Activated CD4-positive, alpha-beta memory T cell treated with anti-CD3 and anti-CD28 coated beads for 36 hours (primary cell): ENCODE data around the gene TRAPPC8. TPM values are rescaled to one million over a fixed set of nuclear protein-coding genes. Genes with fewer than 3 reads are reported as not detected.
"Not testable (repeated sequence)": the region's sequence is repeated elsewhere in the genome, so short reads cannot be mapped to it uniquely, and the experiment has no call there.

ENCODE experiments used
- CTCF ChIA-PET: fragments of 350-600 bp; sonication (Branson Sonifier 250); formaldehyde crosslinking; loops from one replicate; lab custom pipeline; 2021; ENCODE audit warnings: antibody characterized with exemption, inconsistent platforms; lab: Charles Lee
- POLR2A ChIA-PET: fragments of 350-600 bp; sonication (Branson Sonifier 250); formaldehyde crosslinking; loops from one replicate; lab custom pipeline; 2021; ENCODE audit warnings: antibody characterized with exemption; lab: Charles Lee
- DNase-seq: peaks from one replicate; pipeline ENCODE4 v3.0.0-alpha.2; 2020
- H3K27ac Mint-ChIP-seq: one replicate; pipeline ENCODE4 v1.8.0; 2021; ENCODE audit warnings: mixed read lengths
- H3K27me3 Mint-ChIP-seq: one replicate; pipeline ENCODE4 v1.8.0; 2021; ENCODE audit warnings: mixed read lengths
- H3K36me3 Mint-ChIP-seq: one replicate; pipeline ENCODE4 v1.8.0; 2021; ENCODE audit warnings: mixed read lengths
- H3K4me1 Mint-ChIP-seq: one replicate; pipeline ENCODE4 v1.8.0; 2021; ENCODE audit warnings: low read depth, mixed read lengths
- H3K4me3 Mint-ChIP-seq: one replicate; pipeline ENCODE4 v1.8.0; 2021; ENCODE audit warnings: mild to moderate bottlenecking, mixed read lengths
- H3K9me3 Mint-ChIP-seq: one replicate; pipeline ENCODE4 v1.8.0; 2021; ENCODE audit warnings: mixed read lengths
- intact Hi-C: fragments of 100-400 bp; cut with micrococcal nuclease; formaldehyde crosslinking; loops from one replicate; pipeline ENCODE4 v1.15.1; 2023
- total RNA-seq, 2 experiments: library from RNA; stranded (reverse); gene quantifications; one replicate each; pipeline ENCODE4 v1.2.3, GENCODE V29; 2021

Gene TRAPPC8
- total RNA-seq, 2 experiments from 2014 or later: 30.4 to 34.2 TPM

- Mint-ChIP-seq H3K4me1 (peaks cover 36% of the 10 kb centered on the region), H3K27me3 (no peaks in the 10 kb centered on the region), H3K4me3 (peak overlapping the region; percentile 100), H3K9me3 (no peaks in the 10 kb centered on the region), H3K36me3 (peaks cover 4% of the 10 kb centered on the region), H3K27ac (no peak overlapping the region)
- POLR2A ChIA-PET: interaction anchor here (1.0 to 3.4 kb wide), 5 partner anchors 10 to 151 kb away, joined by 3 to 38 read pairs (median 3); partner anchors contain the start of genes RNF125 and RNF138
- no peak for DNase-seq
- CTCF ChIA-PET: interaction anchor here (1.3 to 3.5 kb wide), 5 partner anchors 36 to 530 kb away, joined by 3 to 18 read pairs (median 11); partner anchors contain the start of genes GAREM1 and RNF125
- intact Hi-C loops: no loop called here
Measured at GRCh38 chr18:31941010-31941809, 1.7 kb downstream of the TRAPPC8 start.

GRCh38 chr18:31934773-31935172 is 8.2 kb downstream of the TRAPPC8 start:
- POLR2A ChIA-PET, intact Hi-C loops, H3K27ac Mint-ChIP-seq, H3K9me3 Mint-ChIP-seq, H3K27me3 Mint-ChIP-seq, H3K4me3 Mint-ChIP-seq, CTCF ChIA-PET, DNase-seq, H3K36me3 Mint-ChIP-seq: not testable (repeated sequence)
- H3K4me1 Mint-ChIP-seq: peaks cover 14% of the 10 kb centered on the region

DNA sequence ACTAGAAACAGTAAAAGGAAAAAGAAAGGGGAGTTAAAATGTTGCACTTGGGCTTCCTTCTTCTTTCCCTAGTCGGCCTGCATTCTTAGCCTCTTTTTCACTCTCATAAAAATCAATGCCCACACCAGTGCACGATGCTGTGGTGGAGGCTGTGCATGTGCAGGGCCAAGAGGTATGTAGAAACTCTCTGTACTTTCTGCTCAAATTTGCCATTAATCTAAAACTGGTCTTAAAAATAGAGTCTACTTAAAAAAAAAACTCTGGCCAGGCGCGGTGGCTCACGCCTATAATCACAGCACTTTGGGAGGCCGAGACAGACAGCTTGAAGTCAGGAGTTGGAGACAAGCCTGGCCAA is 11.1 kb downstream of the TRAPPC8 start:
- Mint-ChIP-seq H3K4me1 (no peaks in the 10 kb centered on the region), H3K9me3 (no peaks in the 10 kb centered on the region), H3K36me3 (peaks cover 5% of the 10 kb centered on the region), H3K27ac (no peak overlapping the region), H3K27me3 (no peaks in the 10 kb centered on the region), H3K4me3 (no peak overlapping the region)
- ChIA-PET POLR2A (interaction anchor here (1.0 kb wide), 1 partner anchor 10 kb away, joined by 3 read pairs; no protein-coding TSS in a partner anchor), CTCF (no interaction called here)
- intact Hi-C loops: no loop called here
- no peak for DNase-seq

GRCh38 chr18:31931163-31931885 is 11.6 kb downstream of the TRAPPC8 start:
- CTCF ChIA-PET: interaction anchor here (0.5 kb wide), 1 partner anchor 154 kb away, joined by 3 read pairs; no protein-coding TSS in a partner anchor
- Mint-ChIP-seq H3K27me3 (no peaks in the 10 kb centered on the region), H3K4me1 (peaks cover under 1% of the 10 kb centered on the region), H3K36me3 (peaks cover 9% of the 10 kb centered on the region), H3K9me3 (no peaks in the 10 kb centered on the region), H3K4me3 (no peak overlapping the region), H3K27ac (no peak overlapping the region)
- DNase-seq: no peak
- POLR2A ChIA-PET: interaction anchor here (1.0 kb wide), 1 partner anchor 10 kb away, joined by 3 read pairs; no protein-coding TSS in a partner anchor
- intact Hi-C loops: no loop called here

DNA sequence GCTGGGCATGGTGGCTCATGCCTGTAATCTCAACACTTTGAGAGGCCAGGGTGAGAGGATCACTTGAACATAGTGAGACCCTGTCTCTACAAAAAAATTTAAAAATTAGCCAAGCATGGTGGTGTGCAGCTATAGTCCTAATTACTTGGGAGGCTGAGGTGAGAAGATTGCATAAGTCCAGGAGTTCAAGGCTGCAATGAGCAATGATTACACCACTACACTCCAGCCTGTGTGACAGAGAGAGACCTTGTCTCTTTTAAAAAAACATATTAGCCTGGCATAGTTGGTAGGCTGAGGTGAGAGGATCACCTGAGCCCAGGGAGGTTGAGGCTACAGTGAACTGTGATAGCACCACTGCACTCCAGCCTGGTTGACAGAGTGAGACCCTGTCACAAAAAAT is 13.7 kb downstream of the TRAPPC8 start:
- H3K27me3 Mint-ChIP-seq: no peaks in the 10 kb centered on the region
- no peak for DNase-seq
- no peak overlapping the region for H3K4me3 Mint-ChIP-seq
- no peaks in the 10 kb centered on the region for H3K9me3 Mint-ChIP-seq
- H3K4me1 Mint-ChIP-seq: peaks cover 10% of the 10 kb centered on the region
- ChIA-PET POLR2A (no interaction called here), CTCF (no interaction called here)
- peaks cover 19% of the 10 kb centered on the region for H3K36me3 Mint-ChIP-seq
- H3K27ac Mint-ChIP-seq: no peak overlapping the region
- intact Hi-C loops: no loop called here

DNA sequence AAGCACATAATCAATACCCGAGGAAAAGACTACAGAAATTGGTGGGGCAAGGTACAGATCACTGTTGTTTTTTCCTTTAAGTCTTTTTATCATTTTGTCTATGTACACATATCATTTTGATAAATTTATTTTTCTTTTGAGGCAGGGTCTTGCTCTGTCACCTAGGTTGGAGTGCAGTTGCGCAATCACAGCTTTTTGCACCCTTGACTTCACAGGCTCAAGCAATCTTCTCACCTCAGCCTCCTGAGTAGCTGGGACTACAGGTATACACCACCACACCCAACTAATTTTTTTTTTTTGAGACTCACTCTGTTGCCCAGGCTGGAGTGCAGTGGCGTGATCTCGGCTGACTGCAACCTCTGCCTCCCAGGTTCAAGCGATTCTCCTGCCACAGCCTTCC is 15.9 kb downstream of the TRAPPC8 start:
- H3K27ac Mint-ChIP-seq, POLR2A ChIA-PET, H3K4me3 Mint-ChIP-seq, CTCF ChIA-PET, DNase-seq, H3K9me3 Mint-ChIP-seq, intact Hi-C loops, H3K27me3 Mint-ChIP-seq: not testable (repeated sequence)
- Mint-ChIP-seq H3K4me1 (peaks cover 10% of the 10 kb centered on the region), H3K36me3 (peaks cover 25% of the 10 kb centered on the region)

- H3K4me3 Mint-ChIP-seq: no peak overlapping the region
- ChIA-PET POLR2A (interaction anchor here (1.2 kb wide), 1 partner anchor 21 kb away, joined by 3 read pairs; no protein-coding TSS in a partner anchor), CTCF (interaction anchor here (0.6 kb wide), 1 partner anchor 30 kb away, joined by 3 read pairs; no protein-coding TSS in a partner anchor)
- peaks cover 21% of the 10 kb centered on the region for H3K36me3 Mint-ChIP-seq
- intact Hi-C loops: no loop called here
- H3K27me3 Mint-ChIP-seq: no peaks in the 10 kb centered on the region
- H3K4me1 Mint-ChIP-seq: peaks cover 4% of the 10 kb centered on the region
- no peak for DNase-seq
- no peaks in the 10 kb centered on the region for H3K9me3 Mint-ChIP-seq
- no peak overlapping the region for H3K27ac Mint-ChIP-seq
Measured at GRCh38 chr18:31920277-31920676, 22.7 kb downstream of the TRAPPC8 start.

GRCh38 chr18:31919366-31919765 is 23.6 kb downstream of the TRAPPC8 start:
- peaks cover 18% of the 10 kb centered on the region for H3K36me3 Mint-ChIP-seq
- intact Hi-C loops: loop anchor here (10.0 kb wide), 1 partner anchor 55 kb away; no protein-coding TSS in a partner anchor
- CTCF ChIA-PET: interaction anchor here (0.7 kb wide), 1 partner anchor 13 kb away, joined by 4 read pairs; no protein-coding TSS in a partner anchor
- H3K4me1 Mint-ChIP-seq, H3K9me3 Mint-ChIP-seq, H3K4me3 Mint-ChIP-seq, H3K27me3 Mint-ChIP-seq, POLR2A ChIA-PET, DNase-seq, H3K27ac Mint-ChIP-seq: not testable (repeated sequence)

- Mint-ChIP-seq H3K9me3 (no peaks in the 10 kb centered on the region), H3K36me3 (peaks cover 18% of the 10 kb centered on the region), H3K4me3 (no peak overlapping the region), H3K27me3 (no peaks in the 10 kb centered on the region), H3K27ac (no peak overlapping the region), H3K4me1 (no peaks in the 10 kb centered on the region)
- DNase-seq: no peak
- intact Hi-C loops: loop anchor here (10.0 kb wide), 1 partner anchor 56 kb away; no protein-coding TSS in a partner anchor
- CTCF ChIA-PET: interaction anchor here (0.7 kb wide), 1 partner anchor 12 kb away, joined by 4 read pairs; no protein-coding TSS in a partner anchor
- POLR2A ChIA-PET: no interaction called here
Measured at GRCh38 chr18:31918733-31919132, 24.2 kb downstream of the TRAPPC8 start.

DNA sequence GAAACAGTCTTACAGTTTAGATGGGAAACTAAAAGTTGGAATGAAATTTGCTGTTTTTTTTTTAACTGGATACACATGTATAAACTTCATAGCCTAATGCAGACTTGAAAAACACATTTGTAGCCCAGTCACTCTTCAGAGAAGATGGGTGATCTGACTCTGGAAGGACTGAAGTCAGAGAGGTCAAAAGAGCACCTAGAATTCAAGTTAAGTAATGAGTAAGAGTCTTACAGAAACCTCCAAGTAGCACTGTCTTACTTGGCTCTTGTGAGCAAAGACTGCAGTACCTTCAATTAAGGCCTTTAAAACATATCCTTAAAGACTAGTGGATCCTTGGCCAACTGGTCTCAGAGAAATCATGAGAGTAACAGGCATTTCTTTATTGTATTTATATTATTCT is 41.9 kb downstream of the TRAPPC8 start:
- ChIA-PET POLR2A (no interaction called here), CTCF (no interaction called here)
- H3K9me3 Mint-ChIP-seq: no peaks in the 10 kb centered on the region
- no peaks in the 10 kb centered on the region for H3K27me3 Mint-ChIP-seq
- H3K4me1 Mint-ChIP-seq: no peaks in the 10 kb centered on the region
- no peak overlapping the region for H3K4me3 Mint-ChIP-seq
- intact Hi-C loops: no loop called here
- peaks cover 19% of the 10 kb centered on the region for H3K36me3 Mint-ChIP-seq
- H3K27ac Mint-ChIP-seq: no peak overlapping the region
- no peak for DNase-seq

- H3K27me3 Mint-ChIP-seq, H3K9me3 Mint-ChIP-seq, DNase-seq, H3K4me3 Mint-ChIP-seq, CTCF ChIA-PET, H3K4me1 Mint-ChIP-seq, POLR2A ChIA-PET, intact Hi-C loops, H3K27ac Mint-ChIP-seq: not testable (repeated sequence)
- H3K36me3 Mint-ChIP-seq: peaks cover 25% of the 10 kb centered on the region
Measured at GRCh38 chr18:31899771-31900170, 43.2 kb downstream of the TRAPPC8 start.

DNA sequence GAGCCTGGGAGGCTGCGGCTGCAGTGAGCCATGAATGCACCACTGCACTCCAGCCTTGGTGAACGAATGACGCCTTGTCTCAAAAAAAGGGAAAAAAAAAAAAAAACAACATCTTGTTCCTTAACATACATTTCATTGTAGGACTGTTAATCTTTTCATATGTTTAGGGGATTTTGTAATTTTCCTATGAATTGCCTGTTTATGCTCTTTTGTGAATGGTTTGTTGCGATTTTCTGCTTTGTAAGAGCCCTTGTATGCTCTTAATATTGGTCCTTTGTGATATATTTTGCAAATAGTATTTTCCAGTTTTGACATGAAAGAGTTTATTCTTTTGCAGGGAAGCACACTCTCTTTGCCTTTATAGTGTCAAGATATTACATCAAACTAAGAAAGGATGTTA is 50.0 kb downstream of the TRAPPC8 start:
- CTCF ChIA-PET: no interaction called here
- Mint-ChIP-seq H3K4me1 (no peaks in the 10 kb centered on the region), H3K4me3 (no peak overlapping the region), H3K27me3 (no peaks in the 10 kb centered on the region), H3K36me3 (peaks cover 35% of the 10 kb centered on the region), H3K27ac (no peak overlapping the region), H3K9me3 (no peaks in the 10 kb centered on the region)
- POLR2A ChIA-PET: no interaction called here
- intact Hi-C loops: no loop called here
- no peak for DNase-seq
